ENCODE results near the gene SNAPC4. TPM values are rescaled to one million over a fixed set of nuclear protein-coding genes. Genes with fewer than 3 reads are reported as not detected.
"Not testable (repeated sequence)": the region's sequence is repeated elsewhere in the genome, so short reads cannot be mapped to it uniquely, and the experiment has no call there.

Gene SNAPC4
- total RNA-seq, 1 experiment from 2014 or later = 13.3 TPM

DNA sequence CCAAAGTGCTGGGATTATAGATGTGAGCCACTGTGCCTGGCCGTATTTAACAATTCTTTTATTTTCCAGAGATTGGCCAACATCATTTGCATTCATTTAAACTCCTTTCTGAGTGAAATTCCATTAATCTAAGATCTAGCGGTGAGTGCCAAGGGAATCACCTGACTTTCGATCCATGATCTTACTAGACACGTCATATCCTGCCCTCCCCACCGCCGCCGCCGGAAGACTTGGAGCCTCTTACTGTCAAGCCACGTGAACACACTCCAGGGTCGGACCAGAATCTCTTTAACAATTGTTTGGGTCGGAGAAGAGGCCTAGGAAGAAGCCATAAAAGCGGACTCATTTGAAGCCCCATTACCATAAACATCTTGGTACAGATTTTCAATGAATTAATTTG is 26.8 kb upstream of the SNAPC4 start:
- H3K27me3 ChIP-seq (ENCODE audit: control insufficient read depth, insufficient read depth, low read length) = no peaks in the 10 kb centered on the region
- no peak overlapping the region for H3K4me3 ChIP-seq (ENCODE audit: insufficient read depth, low read depth, low read length)
- H3K36me3 ChIP-seq (replicated peaks; ENCODE audit: control insufficient read depth, insufficient read depth, low read length) = peaks cover 17% of the 10 kb centered on the region
- no peak for DNase-seq

DNA sequence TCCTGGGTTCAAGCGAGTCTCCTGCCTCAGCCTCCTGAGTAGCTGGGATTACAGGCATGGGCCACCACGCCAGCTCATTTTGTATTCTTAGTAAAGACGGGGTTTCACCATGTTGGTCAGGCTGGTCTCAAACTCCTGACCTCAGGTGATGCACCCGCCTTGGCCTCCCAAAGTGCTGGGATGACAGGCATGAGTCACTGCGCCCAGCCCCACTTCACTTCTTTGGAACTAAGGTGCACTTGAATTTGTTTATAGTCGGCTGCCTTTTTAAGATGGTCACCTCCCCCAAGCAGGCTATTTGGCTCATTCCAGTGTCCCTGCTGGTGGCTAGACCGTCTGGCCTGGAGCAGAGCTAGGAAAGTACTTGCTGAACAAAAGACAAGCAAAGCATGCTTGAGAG is 25.4 kb upstream of the SNAPC4 start:
- DNase-seq; H3K4me3 ChIP-seq (ENCODE audit: insufficient read depth, low read depth, low read length); H3K27me3 ChIP-seq (ENCODE audit: control insufficient read depth, insufficient read depth, low read length): not testable (repeated sequence)
- H3K36me3 ChIP-seq (replicated peaks; ENCODE audit: control insufficient read depth, insufficient read depth, low read length) = peaks cover 21% of the 10 kb centered on the region

DNA sequence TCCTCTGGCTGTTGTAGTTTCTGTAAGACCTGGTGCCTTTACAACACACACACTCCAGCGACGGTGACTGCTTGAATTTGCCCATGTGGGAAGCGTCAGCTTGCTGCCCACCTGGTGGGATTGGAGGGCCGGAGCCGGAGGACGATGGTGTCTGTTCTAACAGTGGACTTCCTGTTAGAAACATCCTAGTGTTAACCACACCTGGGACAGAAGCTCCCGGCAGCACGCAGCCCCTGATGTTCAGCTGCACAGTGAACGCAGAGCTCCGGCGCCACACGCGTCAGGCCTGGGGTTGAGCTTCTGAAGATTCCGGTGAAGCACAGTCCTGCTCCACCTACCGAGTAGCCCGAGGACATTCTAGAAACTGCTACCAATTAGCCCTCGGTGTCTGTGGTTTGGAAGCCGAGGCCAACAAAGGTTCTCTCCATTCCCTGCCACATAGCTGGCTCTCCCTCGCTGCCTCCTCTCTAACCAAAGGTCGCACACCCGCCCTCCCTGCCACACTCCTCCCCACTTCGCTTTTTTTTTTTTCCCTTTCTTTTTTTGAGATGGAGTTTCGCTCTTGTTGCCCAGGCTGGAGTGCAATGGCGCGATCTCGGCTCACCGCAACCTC is 24.9 kb upstream of the SNAPC4 start:
- DNase-seq = no peak
- Histone ChIP-seq H3K27me3 (ENCODE audit: control insufficient read depth, insufficient read depth, low read length) (no peaks in the 10 kb centered on the region), H3K36me3 (replicated peaks; ENCODE audit: control insufficient read depth, insufficient read depth, low read length) (peaks cover 21% of the 10 kb centered on the region), H3K4me3 (ENCODE audit: insufficient read depth, low read depth, low read length) (no peak overlapping the region)

DNA sequence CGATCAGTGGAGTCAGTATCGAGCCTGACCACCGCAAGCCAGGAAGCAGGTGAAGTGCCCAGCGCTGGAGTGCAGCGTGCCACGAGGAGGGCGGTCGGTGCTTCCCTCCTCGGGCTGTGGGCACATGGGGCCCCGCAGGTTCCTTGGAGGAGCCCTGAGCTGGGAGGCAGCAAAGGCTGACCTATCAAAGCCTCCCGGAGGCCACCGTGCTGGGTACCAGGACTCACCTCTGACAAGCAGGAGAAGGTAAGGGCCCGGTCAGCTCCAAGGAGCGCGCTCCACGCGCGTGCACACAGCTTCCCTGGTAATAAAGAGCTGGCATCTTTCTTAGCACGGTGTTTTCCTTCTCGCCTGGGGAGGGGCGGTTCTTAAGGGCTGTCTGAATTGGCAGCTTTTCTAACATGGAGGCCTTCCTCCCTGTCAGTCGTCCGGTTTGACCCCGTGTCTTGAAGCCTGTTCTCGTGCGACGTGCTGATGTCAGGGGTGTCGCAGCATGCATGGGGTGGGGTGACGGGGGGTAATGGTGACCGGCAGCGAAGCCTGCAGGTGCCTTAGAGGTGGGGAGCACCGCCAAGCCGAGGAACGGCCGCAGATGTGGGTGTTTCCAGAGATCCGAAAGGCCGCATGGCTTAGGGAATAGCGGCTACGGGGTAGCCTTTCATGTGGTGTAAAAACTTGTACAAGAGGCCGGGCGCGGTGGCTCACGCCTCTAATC is 23.6 kb upstream of the SNAPC4 start:
- peaks cover 25% of the 10 kb centered on the region for H3K36me3 ChIP-seq (replicated peaks; ENCODE audit: control insufficient read depth, insufficient read depth, low read length)
- no peaks in the 10 kb centered on the region for H3K27me3 ChIP-seq (ENCODE audit: control insufficient read depth, insufficient read depth, low read length)
- no peak overlapping the region for H3K4me3 ChIP-seq (ENCODE audit: insufficient read depth, low read depth, low read length)
- no peak for DNase-seq

DNA sequence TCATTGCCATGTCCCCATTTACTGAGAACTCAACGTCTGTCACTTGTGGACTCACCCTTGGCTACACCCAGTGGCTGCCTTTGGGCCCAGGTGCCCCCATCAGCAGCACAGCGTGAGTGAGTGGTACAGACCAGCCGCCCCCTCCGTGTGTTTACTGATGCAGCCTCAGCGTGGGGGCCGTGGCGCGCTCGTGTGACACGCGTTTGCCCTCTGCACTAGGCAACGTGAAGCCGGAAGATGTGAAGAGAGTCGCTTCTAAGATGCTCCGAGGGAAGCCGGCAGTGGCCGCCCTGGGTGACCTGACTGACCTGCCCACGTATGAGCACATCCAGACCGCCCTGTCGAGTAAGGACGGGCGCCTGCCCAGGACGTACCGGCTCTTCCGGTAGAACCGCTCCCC is 22.9 kb upstream of the SNAPC4 start:
- no peak for DNase-seq
- Histone ChIP-seq H3K27me3 (ENCODE audit: control insufficient read depth, insufficient read depth, low read length) (no peaks in the 10 kb centered on the region), H3K4me3 (ENCODE audit: insufficient read depth, low read depth, low read length) (no peak overlapping the region), H3K36me3 (replicated peaks; ENCODE audit: control insufficient read depth, insufficient read depth, low read length) (peaks cover 31% of the 10 kb centered on the region)

DNA sequence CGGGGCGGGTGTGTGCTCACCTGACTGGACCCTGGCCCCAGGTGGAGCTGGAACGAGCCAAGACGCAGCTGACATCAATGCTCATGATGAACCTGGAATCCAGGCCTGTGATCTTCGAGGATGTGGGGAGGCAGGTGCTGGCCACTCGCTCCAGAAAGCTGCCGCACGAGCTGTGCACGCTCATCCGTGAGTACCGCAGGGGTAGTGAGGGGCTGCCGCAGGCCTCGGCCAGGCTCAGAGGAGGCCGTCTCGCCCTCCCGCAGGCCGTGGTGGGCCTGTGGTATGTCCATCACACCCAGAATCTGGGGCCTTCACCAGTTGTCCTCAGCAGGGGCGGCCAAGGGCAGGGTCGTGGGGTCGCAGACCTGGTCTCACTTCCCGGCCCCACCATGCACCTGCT is 21.8 kb upstream of the SNAPC4 start:
- DNase-seq = no peak
- Histone ChIP-seq H3K27me3 (ENCODE audit: control insufficient read depth, insufficient read depth, low read length) (no peaks in the 10 kb centered on the region), H3K4me3 (ENCODE audit: insufficient read depth, low read depth, low read length) (no peak overlapping the region), H3K36me3 (replicated peaks; ENCODE audit: control insufficient read depth, insufficient read depth, low read length) (peaks cover 37% of the 10 kb centered on the region)

DNA sequence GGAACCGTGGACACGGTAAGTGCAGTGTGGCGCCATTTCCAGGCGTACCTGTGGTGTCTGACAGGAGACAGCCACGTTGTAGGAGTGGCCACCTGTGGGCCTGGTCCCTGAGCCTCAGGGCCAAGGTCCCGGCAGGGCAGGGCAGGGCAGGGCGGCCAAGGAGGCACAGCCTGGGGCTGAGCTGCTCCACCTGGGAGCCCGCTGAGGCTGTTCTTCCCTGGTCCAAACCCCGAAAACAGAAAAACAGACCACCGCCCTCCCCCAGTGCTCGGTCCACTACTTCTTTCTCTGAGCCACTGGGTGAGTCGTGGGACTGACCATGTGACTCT is 19.1 kb upstream of the SNAPC4 start:
- Histone ChIP-seq H3K27me3 (ENCODE audit: control insufficient read depth, insufficient read depth, low read length) (no peaks in the 10 kb centered on the region), H3K36me3 (replicated peaks; ENCODE audit: control insufficient read depth, insufficient read depth, low read length) (peaks cover 54% of the 10 kb centered on the region), H3K4me3 (ENCODE audit: insufficient read depth, low read depth, low read length) (no peak overlapping the region)
- no peak for DNase-seq

DNA sequence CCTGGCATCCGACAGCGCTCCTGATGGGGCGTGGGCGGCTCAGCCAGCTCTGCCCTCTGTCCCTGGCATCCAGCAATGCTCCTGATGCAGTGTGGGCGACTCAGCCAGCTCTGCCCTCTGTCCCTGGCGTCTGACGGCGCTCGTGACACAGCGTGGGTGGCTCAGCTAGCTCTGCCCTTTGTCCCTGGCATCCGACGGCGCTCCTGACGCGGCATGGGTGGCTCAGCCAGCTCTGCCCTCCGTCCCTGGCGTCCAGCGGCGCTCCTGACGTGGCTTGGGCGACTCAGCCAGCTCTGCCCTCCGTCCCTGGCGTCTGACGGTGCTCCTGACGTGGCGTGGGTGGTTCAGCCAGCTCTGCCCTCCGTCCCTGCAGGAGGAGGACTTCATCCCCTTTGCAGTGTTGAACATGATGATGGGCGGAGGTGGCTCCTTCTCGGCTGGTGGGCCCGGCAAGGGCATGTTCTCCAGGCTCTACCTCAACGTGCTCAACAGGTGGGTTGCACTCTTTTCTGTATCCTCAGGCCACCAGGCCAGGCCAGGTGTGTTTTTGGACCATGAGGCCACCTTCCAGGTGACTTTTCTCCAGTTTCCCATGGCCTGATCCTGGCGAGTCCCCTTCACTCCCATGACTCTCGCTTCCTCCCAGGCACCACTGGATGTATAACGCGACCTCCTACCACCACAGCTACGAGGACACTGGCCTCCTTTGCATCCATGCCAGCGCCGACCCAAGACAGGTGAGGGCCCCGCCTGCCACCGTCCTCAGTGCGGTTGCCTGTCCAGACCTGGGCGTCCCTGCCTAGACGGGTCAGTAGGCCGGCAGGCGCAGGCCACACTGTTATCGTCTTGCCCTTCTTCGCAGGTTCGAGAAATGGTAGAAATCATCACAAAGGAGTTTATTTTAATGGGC is 18.5 kb upstream of the SNAPC4 start:
- Histone ChIP-seq H3K4me3 (ENCODE audit: insufficient read depth, low read depth, low read length) (no peak overlapping the region), H3K36me3 (replicated peaks; ENCODE audit: control insufficient read depth, insufficient read depth, low read length) (peaks cover 58% of the 10 kb centered on the region), H3K27me3 (ENCODE audit: control insufficient read depth, insufficient read depth, low read length) (no peaks in the 10 kb centered on the region)
- no peak for DNase-seq

DNA sequence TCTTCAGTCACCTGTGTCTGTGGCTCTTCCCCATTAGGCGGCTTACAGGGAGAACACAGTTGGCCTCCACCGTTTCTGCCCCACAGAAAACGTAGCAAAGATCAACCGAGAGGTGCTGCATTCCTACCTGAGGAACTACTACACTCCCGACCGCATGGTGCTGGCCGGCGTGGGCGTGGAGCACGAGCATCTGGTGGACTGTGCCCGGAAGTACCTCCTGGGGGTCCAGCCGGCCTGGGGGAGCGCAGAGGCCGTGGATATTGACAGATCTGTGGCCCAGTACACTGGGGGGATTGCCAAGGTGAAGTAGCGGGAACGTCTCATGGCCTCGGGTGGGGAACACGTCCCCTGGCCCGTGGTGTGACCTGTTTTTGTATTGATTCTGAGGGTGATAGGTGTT is 16.9 kb upstream of the SNAPC4 start:
- no peaks in the 10 kb centered on the region for H3K27me3 ChIP-seq (ENCODE audit: control insufficient read depth, insufficient read depth, low read length)
- no peak for DNase-seq
- H3K36me3 ChIP-seq (replicated peaks; ENCODE audit: control insufficient read depth, insufficient read depth, low read length) = peaks cover 59% of the 10 kb centered on the region
- H3K4me3 ChIP-seq (ENCODE audit: insufficient read depth, low read depth, low read length) = no peak overlapping the region

DNA sequence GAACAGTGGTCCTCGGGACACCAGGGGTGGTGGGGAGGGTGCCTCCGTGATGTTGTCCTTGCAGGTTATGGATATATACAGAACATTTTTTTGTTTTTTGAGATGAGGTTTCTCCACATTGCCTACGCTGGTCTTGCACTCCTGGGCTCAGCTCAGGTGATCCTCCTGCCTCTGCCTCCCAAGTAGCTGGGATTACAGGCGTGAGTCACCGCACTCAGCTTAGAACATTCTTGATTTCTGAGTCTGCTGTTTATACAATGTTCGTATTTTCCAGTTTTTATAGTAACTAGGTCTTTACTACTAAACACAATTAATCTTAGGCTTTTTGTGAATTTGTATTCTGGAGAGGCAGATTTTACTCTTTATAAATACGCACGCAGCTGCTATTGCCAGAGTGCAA is 16.5 kb upstream of the SNAPC4 start:
- H3K36me3 ChIP-seq (replicated peaks; ENCODE audit: control insufficient read depth, insufficient read depth, low read length) = peaks cover 57% of the 10 kb centered on the region
- no peak for DNase-seq
- H3K27me3 ChIP-seq (ENCODE audit: control insufficient read depth, insufficient read depth, low read length) = no peaks in the 10 kb centered on the region
- H3K4me3 ChIP-seq (ENCODE audit: insufficient read depth, low read depth, low read length) = no peak overlapping the region

DNA sequence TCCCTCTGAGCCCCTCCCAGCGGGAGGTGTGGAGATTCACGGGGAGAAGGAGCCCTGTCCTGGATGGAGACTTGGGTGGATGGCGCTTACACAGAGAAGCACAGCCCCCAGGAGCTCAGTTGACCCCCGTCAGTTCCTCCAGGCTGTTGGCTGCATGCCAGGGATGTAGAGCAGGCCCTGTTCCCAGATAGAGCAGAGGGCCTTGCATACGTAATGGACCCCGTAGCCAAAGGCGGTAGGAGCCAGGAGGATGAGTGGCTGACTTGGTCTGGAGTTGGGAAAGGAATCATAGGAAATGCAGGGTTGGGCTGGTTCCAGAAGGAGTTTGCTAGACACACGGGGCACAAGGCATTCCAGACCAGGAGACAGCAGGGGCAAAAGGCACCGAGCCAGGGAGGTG is 13.0 kb upstream of the SNAPC4 start:
- peaks cover 44% of the 10 kb centered on the region for H3K36me3 ChIP-seq (replicated peaks; ENCODE audit: control insufficient read depth, insufficient read depth, low read length)
- DNase-seq = no peak
- H3K27me3 ChIP-seq (ENCODE audit: control insufficient read depth, insufficient read depth, low read length) = no peaks in the 10 kb centered on the region

DNA sequence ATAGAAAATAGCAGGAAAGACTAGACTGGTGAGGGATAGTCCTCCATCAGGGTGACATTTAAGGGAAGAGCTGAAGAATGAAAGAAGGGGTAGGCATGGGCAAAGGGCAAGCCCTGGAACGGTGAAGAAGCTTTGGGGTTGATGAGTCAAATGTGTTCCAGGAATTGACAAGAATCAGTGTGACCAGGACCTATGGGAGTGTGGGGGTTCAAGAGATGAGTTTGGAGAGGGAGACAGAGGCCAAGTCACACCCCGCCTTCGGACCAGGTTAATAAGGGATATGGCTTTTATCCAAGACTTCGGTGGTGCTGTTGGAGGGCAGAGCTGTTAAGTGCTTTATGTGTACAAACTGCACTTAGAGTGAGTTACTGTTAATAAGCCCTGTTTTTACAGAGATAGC is 11.4 kb upstream of the SNAPC4 start:
- no peak for DNase-seq
- H3K4me3 ChIP-seq (ENCODE audit: insufficient read depth, low read depth, low read length) = peak overlapping the region; percentile 99
- H3K36me3 ChIP-seq (replicated peaks; ENCODE audit: control insufficient read depth, insufficient read depth, low read length) = peaks cover 46% of the 10 kb centered on the region
- no peaks in the 10 kb centered on the region for H3K27me3 ChIP-seq (ENCODE audit: control insufficient read depth, insufficient read depth, low read length)

More for the DNA sequence above, 13.0 kb upstream of the SNAPC4 start:
- H3K4me3 ChIP-seq (ENCODE audit: insufficient read depth, low read depth, low read length) = no peak overlapping the region

DNA sequence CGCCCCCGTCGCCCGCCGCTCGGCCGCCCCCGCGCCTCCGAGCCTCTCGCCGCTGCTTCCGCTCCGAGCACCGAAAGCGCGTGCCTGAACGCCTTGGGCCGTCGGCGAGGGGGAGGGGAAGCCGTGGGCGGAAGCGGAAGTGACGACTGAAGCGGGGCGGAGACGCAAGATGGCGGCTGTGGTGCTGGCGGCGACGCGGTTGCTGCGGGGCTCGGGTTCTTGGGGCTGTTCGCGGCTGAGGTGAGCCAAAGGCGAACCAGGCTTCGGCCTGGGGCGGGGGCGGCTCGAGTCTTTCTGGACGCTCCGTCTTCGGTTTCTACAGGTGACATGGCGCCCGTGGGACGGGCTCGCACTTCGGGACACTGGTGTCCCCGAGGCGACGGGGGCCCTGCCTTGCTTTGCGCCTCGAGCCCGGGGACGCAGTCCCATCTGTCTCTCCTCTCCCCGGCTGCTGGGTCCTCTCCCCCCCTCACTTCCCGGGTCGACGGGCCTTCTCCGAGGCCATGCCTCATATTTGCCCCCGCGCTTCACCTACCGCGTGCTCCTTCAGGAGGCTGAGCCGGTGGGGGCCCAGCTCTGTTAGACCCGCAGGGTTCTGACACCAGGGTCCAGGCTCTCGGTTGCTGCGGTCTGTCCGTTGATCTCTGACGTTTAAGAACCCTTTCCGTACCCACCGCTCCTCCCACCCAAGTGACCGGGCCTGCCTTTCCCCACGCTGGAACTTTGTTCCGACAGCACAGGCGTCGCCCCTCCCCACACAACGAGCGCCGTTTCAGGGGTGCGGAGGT is 10.7 kb upstream of the SNAPC4 start, which contains the start of the genes ENTR1 and PMPCA:
Gene ENTR1, minus strand, starts transcription at position 115 of the 788 bp plus-strand sequence. CDS start 217 bp downstream, outside the sequence.
Gene PMPCA, plus strand, starts transcription at position 159 of the 788 bp plus-strand sequence. Its CDS starts 11 bp downstream, at position 170.
- H3K4me3 ChIP-seq (ENCODE audit: insufficient read depth, low read depth, low read length) = peak within 1 kb of the TSS; percentile 99
- peaks cover 43% of the 10 kb centered on the region for H3K36me3 ChIP-seq (replicated peaks; ENCODE audit: control insufficient read depth, insufficient read depth, low read length)

More for the DNA sequence above, 10.7 kb upstream of the SNAPC4 start, which contains the start of the genes ENTR1 and PMPCA:
- peak; percentile 100 for DNase-seq
- H3K27me3 ChIP-seq (ENCODE audit: control insufficient read depth, insufficient read depth, low read length) = no peaks in the 10 kb centered on the region

Data from H7 (cell line).